HepG2 (cell line): ENCODE results near the gene MC3R.

Experiments used
- HNF4G ChIP-seq, 2 experiments: sonication (generic) in 1 of 2; formaldehyde crosslinking in 1 of 2; IDR thresholded peaks; 2 replicates each; pipeline versions ENCODE4 v1.4.0 to v1.6.1; 2011 to 2020; ENCODE audit warnings: borderline replicate concordance in 2 of 2, low read depth in 2 of 2, mild to moderate bottlenecking in 2 of 2, low read length in 1 of 2, missing genetic modification reagents in 1 of 2, moderate library complexity in 1 of 2
- MYC ChIP-seq: sonication (generic); formaldehyde crosslinking; IDR thresholded peaks from 2 replicates; pipeline ENCODE4 v1.9.0; 2021; ENCODE audit warnings: missing genetic modification reagents, borderline replicate concordance
- ZNF121 ChIP-seq: sonication (generic); formaldehyde crosslinking; IDR thresholded peaks from 2 replicates; pipeline ENCODE4 v1.5.0; 2020; ENCODE audit warnings: mild to moderate bottlenecking, missing genetic modification reagents

GRCh38 chr20:56249956-56250355 is 1.4 kb downstream of the MC3R start:
- TF ChIP-seq ZNF121 (CRISPR knock-in tag) (no peak), MYC (CRISPR knock-in tag) (no peak), HNF4G (IDR thresholded peaks at IDR 0.05; ENCODE audit: borderline replicate concordance, low read depth, low read length) (no peak), HNF4G (CRISPR knock-in tag; IDR thresholded peaks at IDR 0.05; ENCODE audit: borderline replicate concordance, low read depth) (no peak)
